Loucy (cell line): ENCODE data around the gene MOB3B.

Source experiments
- H2AFZ ChIP-seq: fragments of 200-600 bp; sonication (generic); 2 replicates; pipeline ENCODE4 v1.6.0; 2016; ENCODE audit warnings: antibody characterized with exemption, mild to moderate bottlenecking, low read length, moderate library complexity
- H3F3A ChIP-seq: fragments of 200-600 bp; 2 replicates; pipeline ENCODE4 v1.6.0; 2016; ENCODE audit warnings: antibody characterized with exemption, low read depth, mild to moderate bottlenecking
- H3K27me3 ChIP-seq: fragments of 200-600 bp; sonication (generic); 2 replicates; pipeline ENCODE4 v1.6.1; 2014; ENCODE audit warnings: low read length, mild to moderate bottlenecking; ENCODE audit not compliant: insufficient read depth, poor library complexity, severe bottlenecking
- H3K36me3 ChIP-seq: fragments of 200-600 bp; sonication (generic); 2 replicates; pipeline ENCODE4 v1.6.1; 2016; ENCODE audit warnings: low read length; ENCODE audit not compliant: insufficient read depth
- H3K4me1 ChIP-seq: fragments of 200-600 bp; sonication (generic); 2 replicates; pipeline ENCODE4 v1.5.1; 2014; ENCODE audit warnings: low read length, mild to moderate bottlenecking; ENCODE audit not compliant: insufficient read depth, poor library complexity, severe bottlenecking
- H3K4me2 ChIP-seq: fragments of 200-600 bp; sonication (generic); 2 replicates; pipeline ENCODE4 v1.6.0; 2014; ENCODE audit warnings: antibody characterized with exemption, low read length, low read depth, mild to moderate bottlenecking; ENCODE audit not compliant: poor library complexity, severe bottlenecking
- H3K4me3 ChIP-seq: fragments of 200-600 bp; sonication (generic); 2 replicates; pipeline ENCODE4 v1.5.1; 2014; ENCODE audit warnings: low read length, mild to moderate bottlenecking, mixed read lengths; ENCODE audit not compliant: poor library complexity, severe bottlenecking
- H3K79me2 ChIP-seq: fragments of 200-600 bp; sonication (generic); 2 replicates; pipeline ENCODE4 v1.6.1; 2014; ENCODE audit warnings: low read length; ENCODE audit not compliant: insufficient read depth
- H3K9ac ChIP-seq: fragments of 200-600 bp; sonication (generic); 2 replicates; pipeline ENCODE4 v1.6.0; 2014; ENCODE audit warnings: mild to moderate bottlenecking, low read depth, low read length, moderate library complexity; ENCODE audit not compliant: poor library complexity, severe bottlenecking
- H3K9me2 ChIP-seq: fragments of 200-600 bp; sonication (generic); replicated peaks from 2 replicates; pipeline ENCODE4 v1.6.1; 2016; ENCODE audit warnings: low read depth, low read length, mixed read lengths
- H3K9me3 ChIP-seq: fragments of 200-600 bp; sonication (generic); 2 replicates; pipeline ENCODE4 v1.6.1; 2014; ENCODE audit warnings: mild to moderate bottlenecking, antibody characterized with exemption, low read length, low read depth; ENCODE audit not compliant: insufficient read depth
- H4K20me1 ChIP-seq: fragments of 200-600 bp; sonication (generic); 2 replicates; pipeline ENCODE4 v1.6.0; 2014; ENCODE audit warnings: antibody characterized with exemption, low read length, mild to moderate bottlenecking; ENCODE audit not compliant: insufficient read depth, poor library complexity, severe bottlenecking
- CTCF ChIP-seq: fragments of 200-600 bp; sonication (generic); conservative IDR thresholded peaks from 2 replicates; pipeline ENCODE4 v1.5.1; 2014; ENCODE audit warnings: mild to moderate bottlenecking, antibody characterized with exemption, low read length
- EZH2phosphoT487 ChIP-seq: fragments of 200-600 bp; IDR thresholded peaks from 2 replicates; pipeline ENCODE4 v1.6.1; 2018; ENCODE audit warnings: antibody characterized with exemption, mild to moderate bottlenecking, moderate library complexity, borderline replicate concordance

Gene MOB3B

GRCh38 chr9:27280249-27280648 is 249.4 kb downstream of the MOB3B start:
- H3K79me2 ChIP-seq: no peaks in the 10 kb centered on the region
- H3F3A ChIP-seq: no peaks in the 10 kb centered on the region
- H3K4me2 ChIP-seq: no peak overlapping the region
- H3K9me2 ChIP-seq: no peaks in the 10 kb centered on the region
- H3K27me3 ChIP-seq: no peaks in the 10 kb centered on the region
- H2AFZ ChIP-seq: no peak overlapping the region
- no peaks in the 10 kb centered on the region for H3K4me1 ChIP-seq
- TF ChIP-seq EZH2phosphoT487 (no peak), CTCF (no peak)
- H3K36me3 ChIP-seq: no peaks in the 10 kb centered on the region
- no peaks in the 10 kb centered on the region for H3K9me3 ChIP-seq
- no peaks in the 10 kb centered on the region for H4K20me1 ChIP-seq
- H3K4me3 ChIP-seq: no peak overlapping the region
- no peak overlapping the region for H3K9ac ChIP-seq

GRCh38 chr9:27279611-27280010 is 250.0 kb downstream of the MOB3B start:
- Histone ChIP-seq H3K79me2 (no peaks in the 10 kb centered on the region), H3K9ac (no peak overlapping the region), H2AFZ (no peak overlapping the region; the same call in 1 of the 2 replicates), H3K4me1 (no peaks in the 10 kb centered on the region), H3K9me2 (no peaks in the 10 kb centered on the region), H3F3A (no peaks in the 10 kb centered on the region), H3K27me3 (no peaks in the 10 kb centered on the region), H3K4me2 (no peak overlapping the region), H3K36me3 (no peaks in the 10 kb centered on the region), H3K4me3 (no peak overlapping the region), H3K9me3 (no peaks in the 10 kb centered on the region), H4K20me1 (no peaks in the 10 kb centered on the region)
- TF ChIP-seq CTCF: no peak

GRCh38 chr9:27278374-27278773 is 251.2 kb downstream of the MOB3B start:
- H3K9ac ChIP-seq: no peak overlapping the region
- H3K4me3 ChIP-seq: no peak overlapping the region
- no peaks in the 10 kb centered on the region for H3K9me2 ChIP-seq
- no peak overlapping the region for H3K4me2 ChIP-seq
- no peaks in the 10 kb centered on the region for H4K20me1 ChIP-seq
- H3K36me3 ChIP-seq: no peaks in the 10 kb centered on the region
- no peaks in the 10 kb centered on the region for H3F3A ChIP-seq
- H3K9me3 ChIP-seq: no peaks in the 10 kb centered on the region
- no peak overlapping the region for H2AFZ ChIP-seq
- H3K27me3 ChIP-seq: no peaks in the 10 kb centered on the region
- H3K4me1 ChIP-seq: no peaks in the 10 kb centered on the region
- TF ChIP-seq CTCF (no peak), EZH2phosphoT487 (no peak)
- no peaks in the 10 kb centered on the region for H3K79me2 ChIP-seq
